ENCODE measurements around the gene FST. TPM values are rescaled to one million over a fixed set of nuclear protein-coding genes. Genes with fewer than 3 reads are reported as not detected.

The FST gene
- total RNA-seq, 1 experiment from 2014 or later, result not detected

DNA sequence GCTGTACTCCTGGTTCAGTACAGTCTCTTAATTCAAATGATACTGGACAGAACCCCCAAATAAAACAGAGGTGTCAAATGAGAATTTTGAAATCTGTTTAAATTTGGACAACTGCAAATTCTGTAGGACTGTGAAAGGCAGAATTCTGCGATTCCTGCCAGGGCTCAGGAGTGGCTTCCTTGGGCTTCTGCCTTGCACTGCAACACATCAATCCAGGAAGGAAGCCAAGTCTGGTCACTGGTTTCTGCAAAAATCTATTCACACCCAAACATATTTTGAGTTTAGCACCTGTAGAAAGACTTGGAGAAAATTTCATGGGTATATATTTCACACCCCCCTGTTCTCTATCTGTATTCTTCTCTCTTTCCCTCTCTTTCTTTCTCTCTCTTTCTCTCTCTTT is 37.5 kb upstream of the FST start:
- no peak overlapping the region for H3K4me3 ChIP-seq (ENCODE audit: low read length)

GRCh38 chr5:53445569-53445968 is 34.9 kb upstream of the FST start:
- no peak for DNase-seq
- Histone ChIP-seq H2AFZ (ENCODE audit: low read length) (no peak overlapping the region), H3K27me3 (ENCODE audit: low read length) (no peaks in the 10 kb centered on the region), H3K4me2 (ENCODE audit: low read depth, low read length, poor library complexity, severe bottlenecking) (no peak overlapping the region), H3K9ac (ENCODE audit: low read length) (no peak overlapping the region), H3K4me1 (ENCODE audit: low read length) (no peaks in the 10 kb centered on the region), H4K20me1 (ENCODE audit: insufficient read depth, low read depth, low read length) (no peaks in the 10 kb centered on the region), H3K36me3 (ENCODE audit: insufficient read depth, low read length) (no peaks in the 10 kb centered on the region), H3K4me3 (ENCODE audit: low read length) (no peak overlapping the region), H3K9me3 (ENCODE audit: low read length) (no peaks in the 10 kb centered on the region), H3K27ac (ENCODE audit: low read length) (no peak overlapping the region), H3K79me2 (ENCODE audit: low read length) (no peaks in the 10 kb centered on the region), H3K9me2 (replicated peaks; ENCODE audit: insufficient read depth, low read length) (no peaks in the 10 kb centered on the region)

More for the DNA sequence above, 37.5 kb upstream of the FST start:
- no peaks in the 10 kb centered on the region for H3K9me3 ChIP-seq (ENCODE audit: low read length)
- H4K20me1 ChIP-seq (ENCODE audit: insufficient read depth, low read depth, low read length), result no peaks in the 10 kb centered on the region
- no peaks in the 10 kb centered on the region for H3K36me3 ChIP-seq (ENCODE audit: insufficient read depth, low read length)
- no peaks in the 10 kb centered on the region for H3K9me2 ChIP-seq (replicated peaks; ENCODE audit: insufficient read depth, low read length)
- DNase-seq, result no peak
- H3K79me2 ChIP-seq (ENCODE audit: low read length), result no peaks in the 10 kb centered on the region
- H2AFZ ChIP-seq (ENCODE audit: low read length), result no peak overlapping the region
- H3K27ac ChIP-seq (ENCODE audit: low read length), result no peak overlapping the region
- no peak overlapping the region for H3K4me2 ChIP-seq (ENCODE audit: low read depth, low read length, poor library complexity, severe bottlenecking)
- no peaks in the 10 kb centered on the region for H3K27me3 ChIP-seq (ENCODE audit: low read length)
- H3K4me1 ChIP-seq (ENCODE audit: low read length), result no peaks in the 10 kb centered on the region
- H3K9ac ChIP-seq (ENCODE audit: low read length), result no peak overlapping the region

GRCh38 chr5:53446908-53447307 is 33.5 kb upstream of the FST start:
- DNase-seq, result no peak
- no peak overlapping the region for H3K4me3 ChIP-seq (ENCODE audit: low read length)
- H3K9me3 ChIP-seq (ENCODE audit: low read length), result no peaks in the 10 kb centered on the region
- no peaks in the 10 kb centered on the region for H3K36me3 ChIP-seq (ENCODE audit: insufficient read depth, low read length)
- no peaks in the 10 kb centered on the region for H3K27me3 ChIP-seq (ENCODE audit: low read length)
- H3K4me2 ChIP-seq (ENCODE audit: low read depth, low read length, poor library complexity, severe bottlenecking), result no peak overlapping the region
- H3K27ac ChIP-seq (ENCODE audit: low read length), result no peak overlapping the region
- H3K4me1 ChIP-seq (ENCODE audit: low read length), result no peaks in the 10 kb centered on the region
- no peaks in the 10 kb centered on the region for H3K79me2 ChIP-seq (ENCODE audit: low read length)
- H3K9ac ChIP-seq (ENCODE audit: low read length), result no peak overlapping the region
- H4K20me1 ChIP-seq (ENCODE audit: insufficient read depth, low read depth, low read length), result no peaks in the 10 kb centered on the region
- no peaks in the 10 kb centered on the region for H3K9me2 ChIP-seq (replicated peaks; ENCODE audit: insufficient read depth, low read length)
- no peak overlapping the region for H2AFZ ChIP-seq (ENCODE audit: low read length)

- H4K20me1 ChIP-seq (ENCODE audit: insufficient read depth, low read depth, low read length), result no peaks in the 10 kb centered on the region
- no peak overlapping the region for H3K27ac ChIP-seq (ENCODE audit: low read length)
- no peak overlapping the region for H3K9ac ChIP-seq (ENCODE audit: low read length)
- no peak for DNase-seq
- no peak overlapping the region for H3K4me3 ChIP-seq (ENCODE audit: low read length)
- H3K27me3 ChIP-seq (ENCODE audit: low read length), result no peaks in the 10 kb centered on the region
- no peaks in the 10 kb centered on the region for H3K9me3 ChIP-seq (ENCODE audit: low read length)
- H3K79me2 ChIP-seq (ENCODE audit: low read length), result no peaks in the 10 kb centered on the region
- no peaks in the 10 kb centered on the region for H3K36me3 ChIP-seq (ENCODE audit: insufficient read depth, low read length)
- H2AFZ ChIP-seq (ENCODE audit: low read length), result no peak overlapping the region
- no peaks in the 10 kb centered on the region for H3K4me1 ChIP-seq (ENCODE audit: low read length)
- no peaks in the 10 kb centered on the region for H3K9me2 ChIP-seq (replicated peaks; ENCODE audit: insufficient read depth, low read length)
- H3K4me2 ChIP-seq (ENCODE audit: low read depth, low read length, poor library complexity, severe bottlenecking), result no peak overlapping the region
Measured at GRCh38 chr5:53448851-53449250, 31.6 kb upstream of the FST start.

DNA sequence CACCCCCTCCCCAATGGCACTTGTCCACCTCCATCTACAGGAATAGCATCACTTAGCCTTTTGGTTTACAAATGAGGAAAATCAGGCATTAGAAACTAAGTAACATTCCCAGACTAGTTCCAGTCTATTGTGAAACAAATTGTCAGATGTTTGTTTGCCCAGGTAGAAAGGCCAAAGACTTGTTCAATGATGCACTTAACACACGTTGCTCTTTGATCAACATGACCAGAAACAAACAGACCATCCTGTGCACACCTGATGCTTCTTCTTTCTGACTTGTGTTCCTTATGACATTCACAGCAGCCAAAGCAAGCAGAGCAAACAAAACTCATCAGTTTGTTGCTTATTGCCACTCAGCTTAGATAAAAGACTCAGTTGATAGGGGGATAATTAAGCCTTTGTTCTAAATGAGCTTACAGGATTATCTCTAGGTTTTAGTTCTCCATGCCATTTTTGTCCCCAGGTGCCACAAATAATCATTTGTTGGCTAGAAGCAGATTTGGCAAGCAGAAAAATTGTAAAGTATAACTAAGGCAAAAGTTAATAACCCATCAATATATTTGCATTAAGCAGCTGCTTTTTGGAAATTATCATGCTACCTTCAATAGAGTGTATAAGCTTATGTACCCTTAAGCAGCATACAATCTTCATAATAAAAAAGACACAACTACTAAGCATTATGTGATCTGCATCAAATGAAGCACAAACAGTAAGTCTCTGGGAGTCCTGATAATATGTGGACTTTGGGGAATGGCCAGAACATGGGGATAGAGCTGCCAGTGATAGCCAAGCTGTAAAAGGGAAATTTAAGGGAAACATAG is 26.3 kb upstream of the FST start:
- H4K20me1 ChIP-seq (ENCODE audit: insufficient read depth, low read depth, low read length), result no peaks in the 10 kb centered on the region

GRCh38 chr5:53454719-53455000 is 25.8 kb upstream of the FST start:
- no peak overlapping the region for H3K4me3 ChIP-seq (ENCODE audit: low read length)
- no peaks in the 10 kb centered on the region for H3K27me3 ChIP-seq (ENCODE audit: low read length)
- no peaks in the 10 kb centered on the region for H4K20me1 ChIP-seq (ENCODE audit: insufficient read depth, low read depth, low read length)
- H3K9me3 ChIP-seq (ENCODE audit: low read length), result no peaks in the 10 kb centered on the region
- H3K79me2 ChIP-seq (ENCODE audit: low read length), result no peaks in the 10 kb centered on the region
- H3K9ac ChIP-seq (ENCODE audit: low read length), result no peak overlapping the region
- no peak for DNase-seq
- H3K4me1 ChIP-seq (ENCODE audit: low read length), result no peaks in the 10 kb centered on the region
- no peak overlapping the region for H3K27ac ChIP-seq (ENCODE audit: low read length)
- H3K36me3 ChIP-seq (ENCODE audit: insufficient read depth, low read length), result no peaks in the 10 kb centered on the region
- no peaks in the 10 kb centered on the region for H3K9me2 ChIP-seq (replicated peaks; ENCODE audit: insufficient read depth, low read length)
- no peak overlapping the region for H2AFZ ChIP-seq (ENCODE audit: low read length)
- H3K4me2 ChIP-seq (ENCODE audit: low read depth, low read length, poor library complexity, severe bottlenecking), result no peak overlapping the region

More for the DNA sequence above, 26.3 kb upstream of the FST start:
- Histone ChIP-seq H3K9ac (ENCODE audit: low read length) (no peak overlapping the region), H2AFZ (ENCODE audit: low read length) (no peak overlapping the region), H3K27me3 (ENCODE audit: low read length) (no peaks in the 10 kb centered on the region), H3K27ac (ENCODE audit: low read length) (no peak overlapping the region), H3K4me1 (ENCODE audit: low read length) (no peaks in the 10 kb centered on the region), H3K79me2 (ENCODE audit: low read length) (no peaks in the 10 kb centered on the region), H3K9me2 (replicated peaks; ENCODE audit: insufficient read depth, low read length) (no peaks in the 10 kb centered on the region), H3K36me3 (ENCODE audit: insufficient read depth, low read length) (no peaks in the 10 kb centered on the region), H3K4me2 (ENCODE audit: low read depth, low read length, poor library complexity, severe bottlenecking) (no peak overlapping the region), H3K4me3 (ENCODE audit: low read length) (no peak overlapping the region), H3K9me3 (ENCODE audit: low read length) (no peaks in the 10 kb centered on the region)
- DNase-seq, result no peak

GRCh38 chr5:53456366-53456765 is 24.1 kb upstream of the FST start:
- DNase-seq, result no peak
- Histone ChIP-seq H3K36me3 (ENCODE audit: insufficient read depth, low read length) (no peaks in the 10 kb centered on the region), H2AFZ (ENCODE audit: low read length) (no peak overlapping the region), H3K4me1 (ENCODE audit: low read length) (no peaks in the 10 kb centered on the region), H4K20me1 (ENCODE audit: insufficient read depth, low read depth, low read length) (no peaks in the 10 kb centered on the region), H3K4me2 (ENCODE audit: low read depth, low read length, poor library complexity, severe bottlenecking) (no peak overlapping the region), H3K27ac (ENCODE audit: low read length) (no peak overlapping the region), H3K9me2 (replicated peaks; ENCODE audit: insufficient read depth, low read length) (no peaks in the 10 kb centered on the region), H3K9me3 (ENCODE audit: low read length) (no peaks in the 10 kb centered on the region), H3K9ac (ENCODE audit: low read length) (no peak overlapping the region), H3K4me3 (ENCODE audit: low read length) (no peak overlapping the region), H3K27me3 (ENCODE audit: low read length) (no peaks in the 10 kb centered on the region), H3K79me2 (ENCODE audit: low read length) (no peaks in the 10 kb centered on the region)

- H3K4me1 ChIP-seq (ENCODE audit: low read length), result no peaks in the 10 kb centered on the region
- H3K9ac ChIP-seq (ENCODE audit: low read length), result no peak overlapping the region
- no peak overlapping the region for H2AFZ ChIP-seq (ENCODE audit: low read length)
- no peak for DNase-seq
- H4K20me1 ChIP-seq (ENCODE audit: insufficient read depth, low read depth, low read length), result no peaks in the 10 kb centered on the region
- no peaks in the 10 kb centered on the region for H3K27me3 ChIP-seq (ENCODE audit: low read length)
- no peaks in the 10 kb centered on the region for H3K9me3 ChIP-seq (ENCODE audit: low read length)
- no peak overlapping the region for H3K27ac ChIP-seq (ENCODE audit: low read length)
- H3K4me2 ChIP-seq (ENCODE audit: low read depth, low read length, poor library complexity, severe bottlenecking), result no peak overlapping the region
- H3K36me3 ChIP-seq (ENCODE audit: insufficient read depth, low read length), result no peaks in the 10 kb centered on the region
- H3K4me3 ChIP-seq (ENCODE audit: low read length), result no peak overlapping the region
- no peaks in the 10 kb centered on the region for H3K9me2 ChIP-seq (replicated peaks; ENCODE audit: insufficient read depth, low read length)
- no peaks in the 10 kb centered on the region for H3K79me2 ChIP-seq (ENCODE audit: low read length)
Measured at GRCh38 chr5:53463909-53464621, 16.4 kb upstream of the FST start.
